HG03442 (cell line): ENCODE data around the gene ASPSCR1.
"Not testable (repeated sequence)": the region's sequence is repeated elsewhere in the genome, so short reads cannot be mapped to it uniquely, and the experiment has no call there.

Source experiments
- ATAC-seq: cut with Tn5 transposase; IDR thresholded peaks from one replicate; pipeline ENCODE4 v1.9.1; 2021; ENCODE audit warnings: mild to moderate bottlenecking, moderate library complexity; ENCODE audit not compliant: unreplicated experiment

Gene ASPSCR1

GRCh38 chr17:81981511-81981910, 4.1 kb downstream of the ASPSCR1 start:
- not testable (repeated sequence) for ATAC-seq

- ATAC-seq, result no peak
These were observed 5.7 kb downstream of the ASPSCR1 start for GRCh38 chr17:81983011-81983638.

- ATAC-seq, result no peak
These were observed 6.4 kb downstream of the ASPSCR1 start for GRCh38 chr17:81983639-81984373.

- no peak for ATAC-seq
These were observed 7.5 kb downstream of the ASPSCR1 start for GRCh38 chr17:81984773-81985410.

GRCh38 chr17:81986606-81987005, 9.2 kb downstream of the ASPSCR1 start:
- ATAC-seq, result no peak

- ATAC-seq, result no peak
These were observed 9.8 kb downstream of the ASPSCR1 start for GRCh38 chr17:81987161-81987770.

GRCh38 chr17:81990836-81991683, 13.6 kb downstream of the ASPSCR1 start:
- no peak for ATAC-seq

GRCh38 chr17:81991684-81992305, 14.4 kb downstream of the ASPSCR1 start:
- ATAC-seq, result no peak

- no peak for ATAC-seq
These were observed 15.1 kb downstream of the ASPSCR1 start for GRCh38 chr17:81992306-81993102.

- ATAC-seq, result no peak
These were observed 16.5 kb downstream of the ASPSCR1 start for GRCh38 chr17:81993729-81994592.

- ATAC-seq, result no peak
These were observed 17.4 kb downstream of the ASPSCR1 start for GRCh38 chr17:81994593-81995462.

- ATAC-seq, result no peak
These were observed 18.2 kb downstream of the ASPSCR1 start for GRCh38 chr17:81995463-81996231.

GRCh38 chr17:81996232-81996756, 18.9 kb downstream of the ASPSCR1 start:
- no peak for ATAC-seq

GRCh38 chr17:81996757-81997441, 19.5 kb downstream of the ASPSCR1 start:
- ATAC-seq, result no peak

- no peak for ATAC-seq
These were observed 20.8 kb downstream of the ASPSCR1 start for GRCh38 chr17:81998212-81998611.
